Immature natural killer cell (primary cell): ENCODE results near the gene FHIT. TPM values are rescaled to one million over a fixed set of nuclear protein-coding genes. Genes with fewer than 3 reads are reported as not detected.
"Not testable (repeated sequence)": the region's sequence is repeated elsewhere in the genome, so short reads cannot be mapped to it uniquely, and the experiment has no call there.

Experiments
- DNase-seq, 3 donors: peaks; one replicate each; pipeline ENCODE4 v3.0.0; 2022; ENCODE audit warnings: mixed read lengths in 1 of 3
- H3K27ac Mint-ChIP-seq, 6 donors: one replicate each; pipeline ENCODE4 v1.8.0; 2020; ENCODE audit warnings: mixed read lengths in 6 of 6, mild to moderate bottlenecking in 5 of 6, inconsistent platforms in 4 of 6, moderate library complexity in 3 of 6
- H3K27me3 Mint-ChIP-seq, 3 donors: one replicate each; pipeline ENCODE4 v1.8.0; 2020 to 2021; ENCODE audit warnings: low read depth in 3 of 3, mild to moderate bottlenecking in 3 of 3, mixed read lengths in 3 of 3, moderate library complexity in 3 of 3, inconsistent platforms in 1 of 3
- H3K36me3 Mint-ChIP-seq, 3 donors: one replicate each; pipeline ENCODE4 v1.8.0; 2020; ENCODE audit warnings: mixed read lengths in 3 of 3, inconsistent platforms in 2 of 3, mild to moderate bottlenecking in 2 of 3
- H3K4me1 Mint-ChIP-seq, 2 donors: one replicate each; pipeline ENCODE4 v1.8.0; 2020; ENCODE audit warnings: inconsistent platforms in 2 of 2, mild to moderate bottlenecking in 2 of 2, mixed read lengths in 2 of 2, moderate library complexity in 1 of 2
- H3K4me3 Mint-ChIP-seq, 5 donors: one replicate each; pipeline ENCODE4 v1.8.0; 2020; ENCODE audit warnings: mild to moderate bottlenecking in 5 of 5, mixed read lengths in 5 of 5, inconsistent platforms in 3 of 5, moderate library complexity in 3 of 5
- H3K9me3 Mint-ChIP-seq, 6 donors: one replicate each; pipeline ENCODE4 v1.8.0; 2020; ENCODE audit warnings: mild to moderate bottlenecking in 6 of 6, mixed read lengths in 6 of 6, inconsistent platforms in 4 of 6, moderate library complexity in 3 of 6
- polyA plus RNA-seq, 3 donors: library from polyadenylated mRNA; unstranded; fragments of 300-500 nt; fragmentation: Illumina TruSeq; gene quantifications; one replicate each; pipeline ENCODE4 v1.2.3, GENCODE V29; 2021

Gene FHIT
- polyA plus RNA-seq, 3 donors from 2014 or later, result 2.5 to 8.8 (median 3.9) TPM

- no peaks in the 10 kb centered on the region for H3K9me3 Mint-ChIP-seq
- no peak for DNase-seq
- H3K27me3 Mint-ChIP-seq, result no peaks in the 10 kb centered on the region
- no peak overlapping the region for H3K27ac Mint-ChIP-seq
- H3K36me3 Mint-ChIP-seq, result no peaks in the 10 kb centered on the region
- no peak overlapping the region for H3K4me3 Mint-ChIP-seq
- no peaks in the 10 kb centered on the region for H3K4me1 Mint-ChIP-seq
Observed at GRCh38 chr3:59808446-59808845, 1442.8 kb downstream of the FHIT start.

- no peak overlapping the region for H3K27ac Mint-ChIP-seq
- H3K4me1 Mint-ChIP-seq, result peaks cover 8 to 18% of the 10 kb centered on the region in 2 donors
- no peak for DNase-seq
- H3K4me3 Mint-ChIP-seq, result no peak overlapping the region
- H3K36me3 Mint-ChIP-seq, result no peaks in the 10 kb centered on the region
- H3K27me3 Mint-ChIP-seq, result peaks cover 0 to 1% (median 0%) of the 10 kb centered on the region in 3 donors
- H3K9me3 Mint-ChIP-seq, result no peaks in the 10 kb centered on the region
Observed at GRCh38 chr3:59803268-59803667, 1448.0 kb downstream of the FHIT start.

- H3K27me3 Mint-ChIP-seq, H3K36me3 Mint-ChIP-seq, H3K27ac Mint-ChIP-seq, H3K4me3 Mint-ChIP-seq, DNase-seq, H3K9me3 Mint-ChIP-seq: not testable (repeated sequence)
- peaks cover 8 to 18% of the 10 kb centered on the region in 2 donors for H3K4me1 Mint-ChIP-seq
Observed at GRCh38 chr3:59802453-59802852, 1448.8 kb downstream of the FHIT start.

GRCh38 chr3:59802045-59802444, 1449.2 kb downstream of the FHIT start:
- H3K27ac Mint-ChIP-seq, result no peak overlapping the region
- DNase-seq, result no peak
- no peaks in the 10 kb centered on the region for H3K9me3 Mint-ChIP-seq
- peaks cover 0 to 3% (median 0%) of the 10 kb centered on the region in 3 donors for H3K27me3 Mint-ChIP-seq
- no peaks in the 10 kb centered on the region for H3K36me3 Mint-ChIP-seq
- peaks cover 8 to 18% of the 10 kb centered on the region in 2 donors for H3K4me1 Mint-ChIP-seq
- no peak overlapping the region for H3K4me3 Mint-ChIP-seq

- no peak overlapping the region for H3K4me3 Mint-ChIP-seq
Observed at GRCh38 chr3:59800481-59800880, 1450.8 kb downstream of the FHIT start.

GRCh38 chr3:59798372-59799086, 1452.7 kb downstream of the FHIT start:
- Mint-ChIP-seq H3K27me3 (peaks cover 0 to 3% (median 0%) of the 10 kb centered on the region in 3 donors), H3K9me3 (no peaks in the 10 kb centered on the region), H3K36me3 (no peaks in the 10 kb centered on the region), H3K4me1 (peaks cover 8 to 18% of the 10 kb centered on the region in 2 donors), H3K4me3 (no peak overlapping the region), H3K27ac (no peak overlapping the region)
- no peak for DNase-seq

More at GRCh38 chr3:59800481-59800880, 1450.8 kb downstream of the FHIT start:
- H3K36me3 Mint-ChIP-seq, result no peaks in the 10 kb centered on the region
- DNase-seq, result no peak
- no peaks in the 10 kb centered on the region for H3K9me3 Mint-ChIP-seq
- peaks cover 8 to 18% of the 10 kb centered on the region in 2 donors for H3K4me1 Mint-ChIP-seq
- H3K27ac Mint-ChIP-seq, result peak overlapping the region in 1 of 6 donors; percentile 33
- peaks cover 0 to 3% (median 0%) of the 10 kb centered on the region in 3 donors for H3K27me3 Mint-ChIP-seq

GRCh38 chr3:59797533-59797932, 1453.7 kb downstream of the FHIT start:
- Mint-ChIP-seq H3K9me3 (no peaks in the 10 kb centered on the region), H3K4me1 (peaks cover 8 to 18% of the 10 kb centered on the region in 2 donors), H3K4me3 (no peak overlapping the region), H3K36me3 (no peaks in the 10 kb centered on the region), H3K27ac (no peak overlapping the region), H3K27me3 (peaks cover 0 to 3% (median 0%) of the 10 kb centered on the region in 3 donors)
- DNase-seq, result no peak

GRCh38 chr3:59796456-59796855, 1454.8 kb downstream of the FHIT start:
- H3K4me1 Mint-ChIP-seq, result peaks cover 8 to 16% of the 10 kb centered on the region in 2 donors
- H3K27me3 Mint-ChIP-seq, result peaks cover 0 to 2% (median 0%) of the 10 kb centered on the region in 3 donors
- H3K9me3 Mint-ChIP-seq, result no peaks in the 10 kb centered on the region
- no peak for DNase-seq
- no peak overlapping the region for H3K4me3 Mint-ChIP-seq
- no peaks in the 10 kb centered on the region for H3K36me3 Mint-ChIP-seq
- H3K27ac Mint-ChIP-seq, result no peak overlapping the region

- DNase-seq, result no peak
- peaks cover 0 to 2% (median 0%) of the 10 kb centered on the region in 3 donors for H3K27me3 Mint-ChIP-seq
- H3K4me1 Mint-ChIP-seq, result peaks cover 8 to 11% of the 10 kb centered on the region in 2 donors
- no peaks in the 10 kb centered on the region for H3K9me3 Mint-ChIP-seq
- no peaks in the 10 kb centered on the region for H3K36me3 Mint-ChIP-seq
- no peak overlapping the region for H3K27ac Mint-ChIP-seq
- H3K4me3 Mint-ChIP-seq, result no peak overlapping the region
Observed at GRCh38 chr3:59795756-59796155, 1455.5 kb downstream of the FHIT start.

- DNase-seq, result no peak
- H3K9me3 Mint-ChIP-seq, result no peaks in the 10 kb centered on the region
- H3K27me3 Mint-ChIP-seq, result peaks cover 0 to 2% (median 2%) of the 10 kb centered on the region in 3 donors
- no peak overlapping the region for H3K27ac Mint-ChIP-seq
- H3K36me3 Mint-ChIP-seq, result no peaks in the 10 kb centered on the region
- H3K4me1 Mint-ChIP-seq, result peaks cover 8 to 13% of the 10 kb centered on the region in 2 donors
- H3K4me3 Mint-ChIP-seq, result no peak overlapping the region
Observed at GRCh38 chr3:59793976-59794375, 1457.3 kb downstream of the FHIT start.

GRCh38 chr3:59791774-59792308, 1459.4 kb downstream of the FHIT start:
- no peak overlapping the region for H3K4me3 Mint-ChIP-seq
- H3K36me3 Mint-ChIP-seq, result no peaks in the 10 kb centered on the region
- DNase-seq, result no peak
- peaks cover 11 to 22% of the 10 kb centered on the region in 2 donors for H3K4me1 Mint-ChIP-seq
- H3K27me3 Mint-ChIP-seq, result peaks cover 0 to 2% (median 2%) of the 10 kb centered on the region in 3 donors
- H3K27ac Mint-ChIP-seq, result no peak overlapping the region
- no peaks in the 10 kb centered on the region for H3K9me3 Mint-ChIP-seq

GRCh38 chr3:59790241-59790640, 1461.0 kb downstream of the FHIT start:
- Mint-ChIP-seq H3K36me3 (no peaks in the 10 kb centered on the region), H3K4me1 (peaks cover 11 to 27% of the 10 kb centered on the region in 2 donors), H3K9me3 (no peaks in the 10 kb centered on the region), H3K27me3 (peaks cover 0 to 2% (median 2%) of the 10 kb centered on the region in 3 donors), H3K27ac (no peak overlapping the region), H3K4me3 (peak overlapping the region in 1 of 5 donors; percentile 1)
- DNase-seq, result peak in 1 of 3 donors; percentile 5

- peaks cover 23 to 39% of the 10 kb centered on the region in 2 donors for H3K4me1 Mint-ChIP-seq
Observed at GRCh38 chr3:59788801-59789200, 1462.5 kb downstream of the FHIT start.

GRCh38 chr3:59788133-59788532, 1463.1 kb downstream of the FHIT start:
- H3K4me3 Mint-ChIP-seq, result no peak overlapping the region
- peak overlapping the region in 1 of 6 donors; percentile 30 for H3K27ac Mint-ChIP-seq
- no peak for DNase-seq
- no peaks in the 10 kb centered on the region for H3K36me3 Mint-ChIP-seq
- no peaks in the 10 kb centered on the region for H3K9me3 Mint-ChIP-seq
- peaks cover 0 to 5% (median 2%) of the 10 kb centered on the region in 3 donors for H3K27me3 Mint-ChIP-seq
- H3K4me1 Mint-ChIP-seq, result peaks cover 30 to 46% of the 10 kb centered on the region in 2 donors

More at GRCh38 chr3:59788801-59789200, 1462.5 kb downstream of the FHIT start:
- H3K27ac Mint-ChIP-seq, result no peak overlapping the region
- DNase-seq, result no peak
- H3K9me3 Mint-ChIP-seq, result no peaks in the 10 kb centered on the region
- H3K36me3 Mint-ChIP-seq, result no peaks in the 10 kb centered on the region
- H3K4me3 Mint-ChIP-seq, result no peak overlapping the region
- H3K27me3 Mint-ChIP-seq, result peaks cover 0 to 2% (median 2%) of the 10 kb centered on the region in 3 donors
